ENCODE results near the gene THSD4.

THSD4 gene

DNA sequence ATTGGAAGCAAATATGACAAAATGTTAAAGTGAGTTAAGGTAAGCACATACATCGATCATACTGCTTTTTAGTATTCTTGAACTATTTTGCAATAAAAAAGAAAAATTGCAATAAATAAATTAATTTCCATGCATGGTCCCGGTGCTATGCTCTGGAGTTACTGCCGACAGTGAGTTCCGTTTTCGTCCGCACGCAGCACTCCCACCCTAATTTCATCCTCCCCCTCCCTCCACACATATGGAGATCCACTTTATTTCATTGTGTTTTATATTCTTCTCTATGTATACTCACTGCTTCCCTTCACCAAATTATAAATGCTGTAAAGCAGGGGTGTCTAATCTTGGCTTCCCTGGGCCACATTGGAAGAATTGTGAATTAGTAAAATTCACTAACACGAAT is 247.3 kb downstream of the THSD4 start:
- peaks cover 8% of the 10 kb centered on the region for H3K79me1 ChIP-seq (replicated peaks; ENCODE audit: low read length, poor library complexity, severe bottlenecking)
- no peak overlapping the region for H3K4me2 ChIP-seq (ENCODE audit: low read length, poor library complexity, severe bottlenecking)
- H2AK5ac ChIP-seq (ENCODE audit: low read length, severe bottlenecking), result no peak overlapping the region
- no peaks in the 10 kb centered on the region for H3K9me3 ChIP-seq (ENCODE audit: control insufficient read depth, low read length)
- peaks cover 0 to 6% of the 10 kb centered on the region in 2 experiments for H3K36me3 ChIP-seq (ENCODE audit: control insufficient read depth in 1 of 2, insufficient read depth in 2 of 2, low read depth in 1 of 2, low read length in 2 of 2)
- H2BK120ac ChIP-seq (ENCODE audit: low read depth, low read length), result no peak overlapping the region
- no peak overlapping the region for H3K9ac ChIP-seq (ENCODE audit: low read length)
- H2BK15ac ChIP-seq (ENCODE audit: low read depth, poor library complexity, severe bottlenecking), result no peak overlapping the region
- H3K14ac ChIP-seq (ENCODE audit: low read length in 2 of 2), result no peak overlapping the region
- no peak overlapping the region for H3K4ac ChIP-seq (ENCODE audit: low read depth in 1 of 2, low read length in 2 of 2)
- no peaks in the 10 kb centered on the region for H3K27me3 ChIP-seq (ENCODE audit: control insufficient read depth in 1 of 2, insufficient read depth in 1 of 2, low read length in 2 of 2)
- DNase-seq, result no peak
- H2BK5ac ChIP-seq (ENCODE audit: low read depth, low read length, poor library complexity, severe bottlenecking), result no peak overlapping the region
- H3K4me1 ChIP-seq (ENCODE audit: control insufficient read depth, insufficient read depth, low read depth, low read length), result no peaks in the 10 kb centered on the region
- no peak overlapping the region for H2BK12ac ChIP-seq (ENCODE audit: low read length in 2 of 2)
- WGBS, result 99% methylated on average over 7 of the region's 8 CpGs
- no peak overlapping the region for H3K23ac ChIP-seq (ENCODE audit: low read length in 2 of 2)
- no peak overlapping the region for H3K4me3 ChIP-seq (ENCODE audit: insufficient read depth in 1 of 2, low read depth in 1 of 2, low read length in 2 of 2)
- no peak overlapping the region for H4K8ac ChIP-seq (ENCODE audit: low read length)
- no peak overlapping the region for H3K27ac ChIP-seq (ENCODE audit: low read length, poor library complexity, severe bottlenecking)
- no peak overlapping the region for H2AFZ ChIP-seq (ENCODE audit: low read depth, low read length)
- H3K18ac ChIP-seq (ENCODE audit: low read depth in 1 of 2, low read length in 2 of 2), result no peak overlapping the region
- H4K91ac ChIP-seq (ENCODE audit: low read length), result no peak overlapping the region

DNA sequence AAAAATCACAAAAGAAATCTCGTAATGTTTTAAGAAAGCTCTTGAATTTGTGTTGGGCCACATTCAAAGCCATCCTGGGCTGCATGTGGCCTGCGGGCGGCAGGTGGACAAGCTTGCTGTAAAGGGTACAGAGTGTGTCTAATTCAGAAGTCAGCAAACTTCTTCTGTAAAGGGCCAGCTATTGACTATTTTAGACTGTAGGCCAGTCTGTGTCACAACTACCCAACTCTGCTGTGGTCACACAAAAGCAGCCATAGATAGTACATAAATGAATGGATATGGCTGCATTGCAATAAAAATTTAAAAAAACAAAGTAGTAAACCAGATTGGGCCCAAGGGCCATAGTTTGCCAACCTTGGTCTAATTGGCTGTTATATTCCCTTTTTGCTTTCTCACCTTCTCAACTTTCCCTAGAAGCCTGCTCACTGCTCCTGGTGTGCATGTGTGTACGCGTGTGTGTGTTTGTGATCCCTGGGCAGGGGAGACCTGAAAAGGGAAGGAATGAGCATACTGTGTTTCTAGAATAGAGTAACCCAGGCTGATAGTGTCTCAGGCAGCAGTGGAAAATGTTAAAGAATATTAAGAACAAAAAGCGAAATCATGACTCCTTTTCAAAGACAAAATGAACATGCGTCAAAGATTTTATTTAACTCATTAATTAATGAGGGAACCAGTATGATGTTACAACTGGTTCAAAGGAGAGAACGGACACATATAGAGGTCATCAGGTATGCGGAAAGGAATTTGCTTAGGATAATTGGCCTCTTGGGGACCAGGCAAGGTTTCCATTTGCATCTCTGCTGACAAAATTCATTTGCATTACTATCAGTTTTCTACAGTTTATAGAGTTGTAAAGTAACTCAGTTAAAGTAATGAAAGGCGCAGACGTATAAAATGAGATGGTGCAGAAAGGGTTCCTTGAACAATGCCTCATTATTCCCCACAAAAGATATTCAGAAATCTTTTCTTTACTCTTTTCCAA is 248.0 kb downstream of the THSD4 start:
- Histone ChIP-seq H4K8ac (ENCODE audit: low read length) (no peak overlapping the region), H3K27ac (ENCODE audit: low read length, poor library complexity, severe bottlenecking) (no peak overlapping the region), H3K36me3 (ENCODE audit: control insufficient read depth in 1 of 2, insufficient read depth in 2 of 2, low read depth in 1 of 2, low read length in 2 of 2) (peaks cover 0 to 6% of the 10 kb centered on the region in 2 experiments), H3K4ac (ENCODE audit: low read depth in 1 of 2, low read length in 2 of 2) (no peak overlapping the region), H2BK12ac (ENCODE audit: low read length in 2 of 2) (no peak overlapping the region), H3K4me2 (ENCODE audit: low read length, poor library complexity, severe bottlenecking) (no peak overlapping the region), H2BK120ac (ENCODE audit: low read depth, low read length) (no peak overlapping the region), H2BK5ac (ENCODE audit: low read depth, low read length, poor library complexity, severe bottlenecking) (no peak overlapping the region), H3K27me3 (ENCODE audit: control insufficient read depth in 1 of 2, insufficient read depth in 1 of 2, low read length in 2 of 2) (no peaks in the 10 kb centered on the region), H2AK5ac (ENCODE audit: low read length, severe bottlenecking) (no peak overlapping the region), H2AFZ (ENCODE audit: low read depth, low read length) (no peak overlapping the region), H3K14ac (ENCODE audit: low read length in 2 of 2) (no peak overlapping the region), H2BK15ac (ENCODE audit: low read depth, poor library complexity, severe bottlenecking) (no peak overlapping the region), H3K79me1 (replicated peaks; ENCODE audit: low read length, poor library complexity, severe bottlenecking) (peaks cover 8% of the 10 kb centered on the region), H4K91ac (ENCODE audit: low read length) (no peak overlapping the region), H3K9me3 (ENCODE audit: control insufficient read depth, low read length) (no peaks in the 10 kb centered on the region), H3K4me3 (ENCODE audit: insufficient read depth in 1 of 2, low read depth in 1 of 2, low read length in 2 of 2) (no peak overlapping the region), H3K23ac (ENCODE audit: low read length in 2 of 2) (no peak overlapping the region), H3K9ac (ENCODE audit: low read length) (no peak overlapping the region), H3K4me1 (ENCODE audit: control insufficient read depth, insufficient read depth, low read depth, low read length) (no peaks in the 10 kb centered on the region), H3K18ac (ENCODE audit: low read depth in 1 of 2, low read length in 2 of 2) (no peak overlapping the region)
- DNase-seq, result no peak
- 90% methylated on average over 7 of the region's 11 CpGs for WGBS

DNA sequence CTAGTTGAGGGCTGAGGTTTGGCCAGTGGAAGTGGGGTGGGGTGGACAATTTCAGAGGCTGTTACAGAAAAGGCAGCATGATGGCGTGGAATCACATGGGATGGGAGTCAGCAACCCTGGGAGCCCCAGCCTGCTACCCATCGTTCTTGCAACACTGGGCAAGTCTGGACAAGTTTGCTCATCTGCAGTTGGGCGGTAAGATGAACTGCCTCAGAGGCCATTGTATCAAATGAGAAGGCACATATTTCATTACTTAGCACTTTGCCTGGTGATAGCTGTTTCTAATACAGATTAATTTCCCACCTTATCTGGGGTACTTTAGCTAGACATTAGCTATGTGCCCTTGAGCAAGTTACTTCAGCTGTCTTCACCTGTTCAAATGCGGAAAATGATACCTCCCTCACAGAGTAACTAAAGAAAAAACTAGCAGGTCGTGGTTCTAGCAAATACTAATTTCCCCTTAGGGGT is 248.9 kb downstream of the THSD4 start:
- Histone ChIP-seq H3K27me3 (ENCODE audit: control insufficient read depth in 1 of 2, insufficient read depth in 1 of 2, low read length in 2 of 2) (no peaks in the 10 kb centered on the region), H3K4me1 (ENCODE audit: control insufficient read depth, insufficient read depth, low read depth, low read length) (no peaks in the 10 kb centered on the region), H3K9ac (ENCODE audit: low read length) (no peak overlapping the region), H3K79me1 (replicated peaks; ENCODE audit: low read length, poor library complexity, severe bottlenecking) (peaks cover 8% of the 10 kb centered on the region), H3K4me2 (ENCODE audit: low read length, poor library complexity, severe bottlenecking) (no peak overlapping the region), H2BK15ac (ENCODE audit: low read depth, poor library complexity, severe bottlenecking) (peak overlapping the region; percentile 0), H4K91ac (ENCODE audit: low read length) (peak overlapping the region; percentile 12), H2BK120ac (ENCODE audit: low read depth, low read length) (no peak overlapping the region), H2AFZ (ENCODE audit: low read depth, low read length) (no peak overlapping the region), H3K23ac (ENCODE audit: low read length in 2 of 2) (no peak overlapping the region), H3K27ac (ENCODE audit: low read length, poor library complexity, severe bottlenecking) (no peak overlapping the region), H2AK5ac (ENCODE audit: low read length, severe bottlenecking) (no peak overlapping the region), H3K18ac (ENCODE audit: low read depth in 1 of 2, low read length in 2 of 2) (peak overlapping the region in 1 of 2 experiments; percentile 61), H3K9me3 (ENCODE audit: control insufficient read depth, low read length) (no peaks in the 10 kb centered on the region), H2BK5ac (ENCODE audit: low read depth, low read length, poor library complexity, severe bottlenecking) (no peak overlapping the region), H2BK12ac (ENCODE audit: low read length in 2 of 2) (peak overlapping the region; percentile 39 to 77), H3K4ac (ENCODE audit: low read depth in 1 of 2, low read length in 2 of 2) (no peak overlapping the region), H3K36me3 (ENCODE audit: control insufficient read depth in 1 of 2, insufficient read depth in 2 of 2, low read depth in 1 of 2, low read length in 2 of 2) (peaks cover 0 to 6% of the 10 kb centered on the region in 2 experiments), H3K14ac (ENCODE audit: low read length in 2 of 2) (no peak overlapping the region), H4K8ac (ENCODE audit: low read length) (no peak overlapping the region), H3K4me3 (ENCODE audit: insufficient read depth in 1 of 2, low read depth in 1 of 2, low read length in 2 of 2) (no peak overlapping the region)
- 78% methylated on average over 4 of the region's 5 CpGs for WGBS
- DNase-seq, result no peak

DNA sequence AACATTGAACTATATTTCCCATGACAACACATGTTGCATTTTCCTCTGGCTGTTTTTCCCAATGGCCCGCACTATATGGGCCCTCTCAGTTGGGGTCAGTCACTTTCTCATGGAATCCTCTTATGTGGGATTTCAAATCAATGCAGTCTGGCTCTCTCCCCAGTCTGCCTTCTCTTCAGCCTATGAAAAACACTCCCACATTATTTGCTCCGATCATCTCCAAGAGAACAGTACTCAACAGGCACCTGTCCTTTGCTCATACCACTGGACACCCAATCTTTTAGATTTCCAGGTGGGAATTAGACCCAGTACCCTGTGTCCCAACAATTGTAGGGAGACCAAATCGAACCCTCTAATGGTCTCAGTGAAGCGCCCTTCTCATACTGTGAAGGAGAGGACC is 251.3 kb downstream of the THSD4 start:
- no peak overlapping the region for H2AFZ ChIP-seq (ENCODE audit: low read depth, low read length)
- H2BK120ac ChIP-seq (ENCODE audit: low read depth, low read length), result no peak overlapping the region
- no peak overlapping the region for H2BK15ac ChIP-seq (ENCODE audit: low read depth, poor library complexity, severe bottlenecking)
- H3K18ac ChIP-seq (ENCODE audit: low read depth in 1 of 2, low read length in 2 of 2), result no peak overlapping the region
- H3K4me1 ChIP-seq (ENCODE audit: control insufficient read depth, insufficient read depth, low read depth, low read length), result no peaks in the 10 kb centered on the region
- no peak overlapping the region for H3K23ac ChIP-seq (ENCODE audit: low read length in 2 of 2)
- DNase-seq, result no peak
- no peak overlapping the region for H3K4me3 ChIP-seq (ENCODE audit: insufficient read depth in 1 of 2, low read depth in 1 of 2, low read length in 2 of 2)
- H2BK5ac ChIP-seq (ENCODE audit: low read depth, low read length, poor library complexity, severe bottlenecking), result no peak overlapping the region
- no peak overlapping the region for H4K91ac ChIP-seq (ENCODE audit: low read length)
- H3K9ac ChIP-seq (ENCODE audit: low read length), result no peak overlapping the region
- no peak overlapping the region for H3K4ac ChIP-seq (ENCODE audit: low read depth in 1 of 2, low read length in 2 of 2)
- no peak overlapping the region for H4K8ac ChIP-seq (ENCODE audit: low read length)
- no peak overlapping the region for H2AK5ac ChIP-seq (ENCODE audit: low read length, severe bottlenecking)
- H3K14ac ChIP-seq (ENCODE audit: low read length in 2 of 2), result no peak overlapping the region
- H3K4me2 ChIP-seq (ENCODE audit: low read length, poor library complexity, severe bottlenecking), result no peak overlapping the region
- no peaks in the 10 kb centered on the region for H3K9me3 ChIP-seq (ENCODE audit: control insufficient read depth, low read length)
- H3K36me3 ChIP-seq (ENCODE audit: control insufficient read depth in 1 of 2, insufficient read depth in 2 of 2, low read depth in 1 of 2, low read length in 2 of 2), result peaks cover 0 to 6% of the 10 kb centered on the region in 2 experiments
- H2BK12ac ChIP-seq (ENCODE audit: low read length in 2 of 2), result no peak overlapping the region
- H3K27me3 ChIP-seq (ENCODE audit: control insufficient read depth in 1 of 2, insufficient read depth in 1 of 2, low read length in 2 of 2), result no peaks in the 10 kb centered on the region
- 91% methylated on average over 4 of the region's 4 CpGs for WGBS
- no peak overlapping the region for H3K27ac ChIP-seq (ENCODE audit: low read length, poor library complexity, severe bottlenecking)
- peaks cover 8% of the 10 kb centered on the region for H3K79me1 ChIP-seq (replicated peaks; ENCODE audit: low read length, poor library complexity, severe bottlenecking)
